GM12892 (cell line): ENCODE measurements around the gene C16orf78. TPM values are rescaled to one million over a fixed set of nuclear protein-coding genes. Genes with fewer than 3 reads are reported as not detected.

Experiments
- DNase-seq: peaks from one replicate; pipeline ENCODE4 v3.0.0; 2011; ENCODE audit not compliant: insufficient read length
- FAIRE-seq: peaks from 2 replicates; lab custom pipeline; 2011; peaks lifted over from hg19 to GRCh38; lab: Jason Lieb, UNC
- POLR2A ChIP-seq: IDR thresholded peaks from 2 replicates; pipeline ENCODE4 v1.6.1; 2011; ENCODE audit warnings: low read depth, low read length, control low read depth
- POLR2AphosphoS5 ChIP-seq: IDR thresholded peaks from 2 replicates; pipeline ENCODE4 v1.6.1; 2011; ENCODE audit warnings: low read depth, low read length, control low read depth
- TAF1 ChIP-seq: IDR thresholded peaks from 2 replicates; pipeline ENCODE4 v1.6.1; 2011; ENCODE audit warnings: low read depth, mild to moderate bottlenecking, control low read depth, low read length, borderline replicate concordance
- polyA plus RNA-seq: library from polyadenylated mRNA; unstranded; fragments of >200 nt; gene quantifications from one replicate; pipeline ENCODE4 v1.2.1, GENCODE V29; 2012; ENCODE audit warnings: missing spikeins, inconsistent platforms; ENCODE audit not compliant: missing spikeins

C16orf78 gene
- polyA plus RNA-seq, result not detected

GRCh38 chr16:49373504-49373903, at the start of gene C16orf78:
C16orf78 (plus strand) TSS chr16:49373804; CDS start chr16:49373940, 136 bp downstream.
- no peak for FAIRE-seq
- no peak for DNase-seq
- TF ChIP-seq POLR2A (no peak), POLR2AphosphoS5 (no peak), TAF1 (no peak)

- TF ChIP-seq TAF1, result no peak
- no peak for TF ChIP-seq POLR2AphosphoS5
- TF ChIP-seq POLR2A, result no peak
- DNase-seq (no peak), FAIRE-seq (no peak)
Observed at GRCh38 chr16:49324703-49325102, 48.9 kb upstream of the C16orf78 start.

GRCh38 chr16:49327466-49327865, 46.1 kb upstream of the C16orf78 start:
- FAIRE-seq, result no peak
- no peak for TF ChIP-seq POLR2AphosphoS5
- TF ChIP-seq TAF1, result no peak
- no peak for TF ChIP-seq POLR2A
- no peak for DNase-seq

GRCh38 chr16:49328325-49328724, 45.3 kb upstream of the C16orf78 start:
- DNase-seq, result no peak
- no peak for TF ChIP-seq POLR2A
- TF ChIP-seq POLR2AphosphoS5, result no peak
- no peak for TF ChIP-seq TAF1
- no peak for FAIRE-seq

- TF ChIP-seq POLR2A (no peak), TAF1 (no peak), POLR2AphosphoS5 (no peak)
- FAIRE-seq (no peak), DNase-seq (no peak)
Observed at GRCh38 chr16:49330562-49331201, 42.9 kb upstream of the C16orf78 start.

GRCh38 chr16:49332589-49333258, 40.9 kb upstream of the C16orf78 start:
- TF ChIP-seq POLR2AphosphoS5 (no peak), POLR2A (no peak), TAF1 (no peak)
- FAIRE-seq (no peak), DNase-seq (no peak)

GRCh38 chr16:49333259-49333597, 40.4 kb upstream of the C16orf78 start:
- no peak for DNase-seq
- FAIRE-seq, result no peak
- no peak for TF ChIP-seq TAF1
- no peak for TF ChIP-seq POLR2AphosphoS5
- TF ChIP-seq POLR2A, result no peak

GRCh38 chr16:49335828-49336227, 37.8 kb upstream of the C16orf78 start:
- no peak for FAIRE-seq

GRCh38 chr16:49336581-49336980, 37.0 kb upstream of the C16orf78 start:
- no peak for FAIRE-seq
- no peak for TF ChIP-seq POLR2AphosphoS5
- TF ChIP-seq POLR2A, result no peak
- TF ChIP-seq TAF1, result no peak
- no peak for DNase-seq

More at GRCh38 chr16:49335828-49336227, 37.8 kb upstream of the C16orf78 start:
- TF ChIP-seq TAF1 (no peak), POLR2A (no peak), POLR2AphosphoS5 (no peak)
- DNase-seq, result no peak

- TF ChIP-seq POLR2A (no peak), TAF1 (no peak), POLR2AphosphoS5 (no peak)
- FAIRE-seq, result no peak
- no peak for DNase-seq
Observed at GRCh38 chr16:49337814-49338350, 35.7 kb upstream of the C16orf78 start.

- TF ChIP-seq POLR2A, result no peak
- DNase-seq (no peak), FAIRE-seq (no peak)
Observed at GRCh38 chr16:49338611-49339265, 34.9 kb upstream of the C16orf78 start.
